Uterus (tissue), 4 donors: ENCODE data around the gene MVK. TPM values are rescaled to one million over a fixed set of nuclear protein-coding genes. Genes with fewer than 3 reads are reported as not detected.

Experiments
- DNase-seq, 2 donors: peaks; one replicate each; pipeline ENCODE4 v3.0.0-alpha.2; 2019 to 2020
- H3K27ac ChIP-seq, 2 donors: fragments of 200-600 bp; sonication (generic); 1 replicate in 1 of 2; 2 replicates in 1 of 2; pipeline ENCODE4 v1.5.1; 2016 to 2018
- H3K27me3 ChIP-seq, 2 donors: fragments of 200-600 bp; sonication (generic); one replicate each; pipeline ENCODE4 v1.5.1; 2018 to 2019; ENCODE audit warnings: control low read depth in 1 of 2
- H3K36me3 ChIP-seq, 2 donors: fragments of 200-600 bp; sonication (generic); one replicate each; pipeline ENCODE4 v1.5.1; 2019; ENCODE audit warnings: control low read depth in 1 of 2
- H3K4me1 ChIP-seq, 2 donors: fragments of 200-600 bp; sonication (generic); one replicate each; pipeline ENCODE4 v1.5.1; 2018 to 2019; ENCODE audit warnings: control low read depth in 1 of 2
- H3K4me3 ChIP-seq, 2 donors: fragments of 200-600 bp; sonication (generic); 1 replicate in 1 of 2; 2 replicates in 1 of 2; pipeline ENCODE4 v1.5.1; 2018 to 2019; ENCODE audit warnings: mild to moderate bottlenecking in 1 of 2
- H3K9me3 ChIP-seq, 2 donors: fragments of 200-600 bp; sonication (generic); one replicate each; pipeline ENCODE4 v1.5.1; 2019; ENCODE audit warnings: control low read depth in 1 of 2
- POLR2A ChIP-seq, 2 donors: fragments of 450-650 bp; IDR thresholded peaks; one replicate each; pipeline ENCODE4 v1.6.1; 2016; ENCODE audit warnings: antibody characterized with exemption in 2 of 2, mild to moderate bottlenecking in 1 of 2, moderate library complexity in 1 of 2
- intact Hi-C: fragments of 100-400 bp; cut with DNase I; formaldehyde crosslinking; loops from one replicate; pipeline ENCODE4 v1.15.1; 2023; ENCODE audit warnings: low total_unique reads
- total RNA-seq, 4 donors: library from RNA; depleted of rRNA in 3 of 4; stranded (reverse); fragments of >200 nt in 3 of 4; gene quantifications; one replicate each; pipeline versions ENCODE4 v1.1.0 to v1.2.4, GENCODE V29; 2014 to 2023
- TF ChIP-seq, protein P1 (sequence below), 4 experiments: fragments of 200-600 bp in 2 of 4; fragments of 450-650 bp in 2 of 4; sonication (generic) in 2 of 4; IDR thresholded peaks; one replicate each; pipeline ENCODE4 v1.5.1; 2016 to 2019; ENCODE audit warnings: antibody characterized with exemption in 4 of 4, mild to moderate bottlenecking in 2 of 4, moderate library complexity in 1 of 4
- donor health status: DM: yes; HTN: yes; CAD: no.

The MVK gene
- total RNA-seq, 4 donors from 2014 or later = 0.26 to 17.1 (median 11.4) TPM

- TF ChIP-seq POLR2A (IDR thresholded peaks at IDR 0.05) = no peak
- TF ChIP-seq, protein P1, sequence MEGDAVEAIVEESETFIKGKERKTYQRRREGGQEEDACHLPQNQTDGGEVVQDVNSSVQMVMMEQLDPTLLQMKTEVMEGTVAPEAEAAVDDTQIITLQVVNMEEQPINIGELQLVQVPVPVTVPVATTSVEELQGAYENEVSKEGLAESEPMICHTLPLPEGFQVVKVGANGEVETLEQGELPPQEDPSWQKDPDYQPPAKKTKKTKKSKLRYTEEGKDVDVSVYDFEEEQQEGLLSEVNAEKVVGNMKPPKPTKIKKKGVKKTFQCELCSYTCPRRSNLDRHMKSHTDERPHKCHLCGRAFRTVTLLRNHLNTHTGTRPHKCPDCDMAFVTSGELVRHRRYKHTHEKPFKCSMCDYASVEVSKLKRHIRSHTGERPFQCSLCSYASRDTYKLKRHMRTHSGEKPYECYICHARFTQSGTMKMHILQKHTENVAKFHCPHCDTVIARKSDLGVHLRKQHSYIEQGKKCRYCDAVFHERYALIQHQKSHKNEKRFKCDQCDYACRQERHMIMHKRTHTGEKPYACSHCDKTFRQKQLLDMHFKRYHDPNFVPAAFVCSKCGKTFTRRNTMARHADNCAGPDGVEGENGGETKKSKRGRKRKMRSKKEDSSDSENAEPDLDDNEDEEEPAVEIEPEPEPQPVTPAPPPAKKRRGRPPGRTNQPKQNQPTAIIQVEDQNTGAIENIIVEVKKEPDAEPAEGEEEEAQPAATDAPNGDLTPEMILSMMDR (IDR thresholded peaks at IDR 0.05) = no peak
- peaks cover 0 to 3% of the 10 kb centered on the region in 2 donors for H3K27me3 ChIP-seq
- no peak for DNase-seq
- no peak overlapping the region for H3K4me3 ChIP-seq
- intact Hi-C loops = no loop called here
- H3K4me1 ChIP-seq = no peaks in the 10 kb centered on the region
- H3K9me3 ChIP-seq = no peaks in the 10 kb centered on the region
- no peak overlapping the region for H3K27ac ChIP-seq
- H3K36me3 ChIP-seq = no peaks in the 10 kb centered on the region
These were observed 44.5 kb downstream of the MVK start for GRCh38 chr12:109618082-109618481.

GRCh38 chr12:109619002-109619604 lies 45.5 kb downstream of the MVK start:
- no peak overlapping the region for H3K27ac ChIP-seq
- H3K4me1 ChIP-seq = no peaks in the 10 kb centered on the region
- DNase-seq = no peak
- intact Hi-C loops = no loop called here
- H3K36me3 ChIP-seq = no peaks in the 10 kb centered on the region
- no peak overlapping the region for H3K4me3 ChIP-seq
- H3K27me3 ChIP-seq = peaks cover 0 to under 1% of the 10 kb centered on the region in 2 donors
- TF ChIP-seq, protein P1 (IDR thresholded peaks at IDR 0.05) = no peak
- TF ChIP-seq POLR2A (IDR thresholded peaks at IDR 0.05) = no peak
- no peaks in the 10 kb centered on the region for H3K9me3 ChIP-seq

DNA sequence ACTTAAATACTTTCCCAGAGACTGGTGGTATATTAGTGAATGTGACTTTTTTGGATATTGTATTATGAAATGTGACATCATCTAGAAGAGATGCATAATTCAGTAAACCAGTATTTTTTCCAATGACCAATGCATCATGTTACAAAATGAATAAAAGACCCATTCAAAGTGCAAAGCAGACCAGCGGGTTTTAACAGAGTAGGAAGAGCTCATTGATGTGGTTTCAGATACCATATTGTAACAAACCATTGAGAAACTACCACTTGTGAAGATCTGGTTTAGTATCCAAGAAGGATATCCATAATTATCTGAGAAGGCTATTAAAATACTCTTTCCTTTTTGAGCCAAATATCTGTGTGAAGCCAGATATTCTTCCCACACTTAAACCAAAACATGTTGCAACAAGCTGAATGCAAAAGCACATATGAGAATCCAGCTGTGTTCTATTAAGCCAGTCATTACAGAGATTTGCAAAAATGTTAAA lies 47.7 kb downstream of the MVK start:
- Histone ChIP-seq H3K27ac (no peak overlapping the region), H3K36me3 (no peaks in the 10 kb centered on the region), H3K4me3 (no peak overlapping the region), H3K4me1 (no peaks in the 10 kb centered on the region), H3K27me3 (no peaks in the 10 kb centered on the region), H3K9me3 (no peaks in the 10 kb centered on the region)
- TF ChIP-seq POLR2A (IDR thresholded peaks at IDR 0.05) = no peak
- TF ChIP-seq, protein P1 (IDR thresholded peaks at IDR 0.05) = no peak
- no peak for DNase-seq
- intact Hi-C loops = no loop called here

DNA sequence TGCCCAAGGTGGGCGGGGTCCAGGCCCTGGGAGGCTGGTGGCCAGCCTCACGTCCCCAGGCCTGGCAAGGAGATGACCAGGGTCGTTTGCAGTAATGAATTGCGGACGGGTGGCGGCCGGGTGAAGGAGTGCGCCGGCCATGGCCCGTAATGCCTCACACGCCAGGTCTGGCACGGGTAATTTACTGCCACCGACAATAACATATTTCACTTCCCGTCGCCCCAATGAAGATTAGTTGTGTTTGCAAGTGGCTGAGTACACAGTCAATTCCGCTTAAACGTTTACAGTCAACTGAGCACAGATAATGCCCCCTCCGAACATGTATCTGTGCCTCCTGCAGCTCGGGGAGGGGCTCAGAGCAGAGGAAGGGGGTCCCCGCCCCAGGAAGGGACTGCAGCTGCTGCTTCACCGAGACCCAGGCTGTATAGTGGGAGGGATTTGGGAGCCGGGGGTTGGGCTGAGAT lies 48.3 kb downstream of the MVK start:
- no peak for DNase-seq
- TF ChIP-seq, protein P1 (IDR thresholded peaks at IDR 0.05) = no peak
- intact Hi-C loops = no loop called here
- no peaks in the 10 kb centered on the region for H3K4me1 ChIP-seq
- H3K9me3 ChIP-seq = no peaks in the 10 kb centered on the region
- no peak overlapping the region for H3K4me3 ChIP-seq
- H3K27me3 ChIP-seq = no peaks in the 10 kb centered on the region
- no peak overlapping the region for H3K27ac ChIP-seq
- no peaks in the 10 kb centered on the region for H3K36me3 ChIP-seq

GRCh38 chr12:109624467-109624866 lies 50.9 kb downstream of the MVK start:
- no peaks in the 10 kb centered on the region for H3K27me3 ChIP-seq
- no peak for TF ChIP-seq POLR2A (IDR thresholded peaks at IDR 0.05)

More at GRCh38 chr12:109624467-109624866, 50.9 kb downstream of the MVK start:
- no peak for DNase-seq
- no peaks in the 10 kb centered on the region for H3K9me3 ChIP-seq
- H3K4me3 ChIP-seq = no peak overlapping the region
- no peaks in the 10 kb centered on the region for H3K36me3 ChIP-seq
- H3K27ac ChIP-seq = no peak overlapping the region
- intact Hi-C loops = no loop called here
- no peaks in the 10 kb centered on the region for H3K4me1 ChIP-seq
